HG03280 (cell line): ENCODE data around the gene CMC2.

Experiments used
- ATAC-seq: cut with Tn5 transposase; IDR thresholded peaks from one replicate; pipeline ENCODE4 v1.9.1; 2021; ENCODE audit warnings: mild to moderate bottlenecking, moderate library complexity; ENCODE audit not compliant: unreplicated experiment

The CMC2 gene

DNA sequence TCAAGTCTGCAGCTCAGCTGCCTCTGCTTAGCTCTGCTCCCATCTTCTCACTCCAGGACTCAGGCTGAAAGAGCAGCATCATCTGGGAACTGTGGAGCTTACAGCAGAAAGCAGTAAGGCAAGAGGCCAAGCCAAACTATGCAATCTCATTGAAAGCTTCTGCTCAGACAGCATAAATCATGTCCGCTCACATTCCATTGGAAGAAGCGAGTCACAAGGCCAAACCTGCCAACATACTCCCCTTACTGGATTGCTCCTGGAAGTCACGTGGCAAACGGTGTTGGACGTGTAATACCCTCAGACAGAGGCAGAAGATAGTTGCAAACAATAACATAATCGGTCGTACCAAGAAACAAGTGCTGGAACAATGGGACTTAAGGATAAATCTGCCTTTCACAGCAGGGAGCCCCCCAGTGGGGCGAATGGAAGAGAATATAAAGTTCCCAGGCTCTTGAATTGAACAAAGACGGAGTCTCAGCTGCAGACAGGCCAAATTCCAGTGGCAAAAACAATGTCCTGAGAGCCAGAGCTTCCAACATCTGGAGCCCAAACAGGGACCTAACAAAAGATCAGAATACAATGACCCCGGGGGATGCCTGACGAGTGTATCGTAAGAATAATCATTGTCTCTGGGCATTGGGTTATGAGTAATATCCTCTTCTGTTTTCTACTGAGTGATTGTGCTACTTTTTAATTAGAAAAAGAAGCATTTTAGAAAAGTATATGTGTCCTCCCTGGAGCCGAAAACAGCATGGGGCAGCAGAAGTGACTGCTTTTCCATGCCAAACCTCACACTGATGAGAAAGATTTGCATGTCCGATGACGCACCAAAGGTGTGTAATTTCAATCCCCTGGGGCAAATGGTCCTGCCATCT, 68.4 kb downstream of the CMC2 start:
- ATAC-seq, result no peak

DNA sequence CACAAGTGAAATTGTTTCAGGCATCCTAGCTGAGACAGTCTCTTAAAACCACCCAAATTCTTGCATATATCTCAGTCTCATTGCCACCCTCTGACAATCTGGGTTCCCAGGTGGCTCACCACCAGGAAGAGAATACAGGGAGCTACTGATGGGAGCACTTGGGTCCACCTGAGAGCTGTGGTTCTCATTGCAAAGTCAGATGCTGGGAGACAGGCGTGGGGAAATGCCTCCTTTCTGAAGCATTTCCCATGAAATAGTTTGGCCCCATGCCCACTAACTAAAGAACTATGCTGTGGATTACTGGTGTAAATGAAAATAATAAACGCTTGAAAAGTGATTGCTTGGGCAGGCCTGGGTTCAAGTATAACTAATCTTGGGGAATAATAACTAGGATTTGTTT, 70.3 kb downstream of the CMC2 start:
- no peak for ATAC-seq

DNA sequence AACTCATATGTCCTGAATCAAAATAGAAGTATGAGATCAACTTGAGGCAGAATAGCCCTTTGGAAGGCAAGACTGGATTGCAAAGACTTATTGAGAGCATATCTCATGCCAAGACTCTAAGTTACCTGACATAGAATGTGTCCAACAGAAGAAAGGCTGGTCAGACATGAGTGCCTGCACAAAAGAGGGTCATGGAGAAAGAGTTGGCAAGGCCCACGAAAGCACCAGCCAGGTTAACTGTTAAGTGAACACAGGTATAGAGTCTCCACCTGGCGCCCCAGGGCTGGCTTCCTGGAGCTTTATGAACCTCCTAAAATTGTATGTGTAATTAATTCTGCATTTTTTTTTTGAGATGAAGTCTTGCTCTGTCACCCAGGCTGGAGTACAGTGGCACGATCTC, 71.0 kb downstream of the CMC2 start:
- no peak for ATAC-seq

DNA sequence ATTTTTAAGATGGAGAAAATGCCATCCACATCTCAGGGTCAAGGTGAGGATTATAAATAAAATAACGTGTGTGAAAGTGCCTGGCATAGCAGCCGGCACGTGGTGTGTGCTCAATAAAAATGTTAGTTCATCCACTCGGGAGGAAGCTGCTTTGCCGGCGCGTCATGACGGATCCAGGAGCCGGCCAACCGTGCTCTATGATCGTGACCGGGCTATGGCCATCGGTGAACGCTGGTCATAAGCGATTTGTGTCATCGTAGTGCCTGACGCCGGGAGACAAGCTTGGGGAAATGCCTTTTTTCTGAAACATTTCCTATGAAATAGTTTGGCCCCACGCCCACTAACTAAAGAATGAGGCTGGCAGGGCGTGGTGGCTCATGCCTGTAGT, 74.0 kb downstream of the CMC2 start:
- no peak for ATAC-seq

DNA sequence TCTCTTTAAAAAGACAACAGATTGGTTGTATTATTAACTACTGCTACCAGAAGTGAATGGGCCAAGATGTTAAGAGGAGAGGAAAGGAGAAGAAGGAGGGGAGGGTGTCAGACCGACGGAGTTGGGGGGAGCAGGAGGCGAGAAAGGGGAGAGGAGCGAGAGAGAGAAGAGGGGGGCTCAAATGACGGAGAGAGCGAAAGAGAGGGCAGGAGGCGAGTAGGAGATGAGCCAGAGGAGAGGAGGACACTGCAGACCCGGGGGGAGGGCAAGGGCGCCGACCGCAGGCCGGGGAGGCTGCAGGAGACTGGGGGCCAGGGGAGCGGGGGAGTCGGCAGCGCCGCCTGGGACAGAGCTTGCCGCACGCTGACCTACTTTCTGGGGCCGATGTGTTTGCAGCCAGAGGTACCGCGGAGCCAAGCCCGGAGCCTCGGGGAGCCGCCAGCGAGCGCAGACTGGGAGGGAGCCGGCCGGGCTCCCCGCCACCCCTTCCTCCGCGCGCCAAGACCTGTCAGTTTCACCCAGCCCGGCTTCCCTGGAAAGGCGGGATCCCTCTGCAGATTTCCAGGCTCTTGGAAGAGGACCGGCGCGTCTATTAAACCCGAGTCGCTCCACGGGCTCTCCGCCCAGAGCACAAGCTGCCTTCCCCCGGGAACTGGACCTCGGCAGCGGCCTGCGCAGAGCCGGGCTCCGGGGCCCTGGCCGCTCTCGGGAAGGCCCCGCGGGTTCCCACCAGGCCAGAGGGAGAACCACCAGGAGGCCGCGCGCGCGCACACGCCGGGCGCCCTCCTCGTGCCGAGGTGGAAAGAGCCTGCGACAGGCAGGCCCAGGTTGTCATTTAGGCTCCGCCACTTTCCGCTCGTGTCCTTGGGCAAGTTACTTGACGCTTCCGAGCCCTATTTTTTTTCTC, 74.6 kb downstream of the CMC2 start:
- ATAC-seq, result no peak

DNA sequence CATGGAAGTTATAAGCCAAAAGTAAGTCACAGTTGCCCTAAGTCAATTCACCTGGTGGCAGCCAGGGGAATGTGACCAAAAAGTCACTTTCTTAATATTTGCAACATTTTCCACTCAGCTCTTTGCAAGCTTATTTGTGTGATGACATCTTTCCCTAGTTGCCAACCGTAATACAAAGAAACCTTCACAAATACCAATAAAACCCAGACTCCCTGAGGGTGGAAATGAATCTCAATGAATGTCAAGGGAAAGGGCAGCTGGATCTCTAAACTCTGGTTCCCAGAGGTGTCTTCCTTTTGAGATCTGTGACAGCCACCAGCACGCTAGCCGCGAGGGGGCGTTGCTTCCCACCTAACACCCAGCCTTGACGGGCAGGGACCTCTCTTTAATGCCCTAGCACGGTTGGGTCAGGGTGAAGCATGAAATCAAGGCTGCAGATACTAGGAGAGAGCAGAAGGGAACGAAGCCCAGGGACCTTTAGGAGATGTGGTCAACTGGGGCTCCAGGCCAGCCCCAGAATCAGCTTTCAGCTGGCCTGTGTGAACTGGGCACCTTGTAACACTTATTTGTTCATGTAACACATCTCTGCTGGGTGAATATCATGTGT, 82.2 kb downstream of the CMC2 start:
- ATAC-seq, result no peak

DNA sequence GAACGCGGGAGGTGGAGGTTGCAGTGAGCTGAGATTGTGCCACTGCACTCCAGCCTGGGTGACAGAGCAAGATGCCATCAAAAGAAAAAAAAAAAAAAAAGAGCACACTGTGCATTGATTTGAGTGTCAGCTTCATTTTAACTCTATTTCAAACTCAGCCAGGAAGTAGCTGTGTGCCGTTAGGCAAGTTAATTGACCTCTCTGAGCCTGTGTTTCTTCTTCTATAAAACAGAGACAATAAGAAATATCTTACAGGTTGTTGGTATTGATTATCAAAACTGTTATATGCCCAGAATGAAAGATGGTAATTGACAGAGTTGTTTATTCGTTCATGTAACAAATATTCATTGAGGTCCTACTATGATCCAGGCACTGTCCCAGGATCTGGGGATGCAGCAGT, 83.3 kb downstream of the CMC2 start:
- no peak for ATAC-seq
